Heart right ventricle (tissue), 16 donors: Measurements from ENCODE around the gene PLB1. TPM values are rescaled to one million over a fixed set of nuclear protein-coding genes. Genes with fewer than 3 reads are reported as not detected.

Experiments
- ATAC-seq, 8 donors: fragments of 200-7000 bp; cut with Tn5 transposase; one replicate each; pipeline ENCODE4 v1.9.1; 2020; ENCODE audit warnings: mild to moderate bottlenecking in 8 of 8, moderate library complexity in 8 of 8, moderate number of reproducible peaks in 1 of 8
- DNase-seq, 2 donors: peaks; one replicate each; pipeline ENCODE4 v3.0.0-alpha.2; 2020
- H3K27ac ChIP-seq, 10 donors: fragments of 200-600 bp; sonication (generic) in 2 of 10; one replicate each; pipeline versions ENCODE4 v1.5.0 to v1.8.0; 2020 to 2022; ENCODE audit warnings: mild to moderate bottlenecking in 3 of 10
- H3K27me3 ChIP-seq, 7 donors: fragments of 200-600 bp; one replicate each; pipeline ENCODE4 v1.8.0; 2021 to 2022; ENCODE audit warnings: mild to moderate bottlenecking in 2 of 7
- H3K36me3 ChIP-seq, 9 donors: fragments of 200-600 bp; sonication (generic) in 1 of 9; one replicate each; pipeline versions ENCODE4 v1.5.0 to v1.8.0; 2020 to 2022; ENCODE audit warnings: mild to moderate bottlenecking in 2 of 9
- H3K4me1 ChIP-seq, 9 donors: fragments of 200-600 bp; sonication (generic) in 1 of 9; one replicate each; pipeline versions ENCODE4 v1.5.0 to v1.8.0; 2020 to 2022; ENCODE audit warnings: mild to moderate bottlenecking in 4 of 9
- H3K4me3 ChIP-seq, 10 donors: fragments of 200-600 bp; sonication (generic) in 2 of 10; one replicate each; pipeline versions ENCODE4 v1.5.0 to v1.8.0; 2020 to 2022; ENCODE audit warnings: mild to moderate bottlenecking in 7 of 10, moderate library complexity in 2 of 10
- H3K9me3 ChIP-seq, 11 donors: fragments of 200-600 bp in 10 of 11; sonication (generic) in 2 of 11; one replicate each; pipeline versions ENCODE4 v1.5.0 to v1.8.0; 2013 to 2022; ENCODE audit warnings: mild to moderate bottlenecking in 2 of 11, control low read depth in 1 of 11, moderate library complexity in 1 of 11
- WGBS, 2 donors: extraction: QIAGEN DNeasy Blood & Tissue Kit; methylation state at CpG; one replicate each; pipeline ENCODE4 v1.1.7; 2013; ENCODE audit warnings: inconsistent platforms in 1 of 2; 5-methylcytosine and 5-hydroxymethylcytosine counted together
- intact Hi-C, 10 donors: fragments of 100-400 bp; cut with DNase I; formaldehyde crosslinking; loops; one replicate each; pipeline versions ENCODE4 v1.11.1 to v1.14.2; 2022
- polyA plus RNA-seq, 2 donors: library from polyadenylated mRNA; stranded (reverse); fragments of 200-250 nt; gene quantifications; one replicate each; pipeline ENCODE4 v1.2.3, GENCODE V29; 2013
- total RNA-seq, 10 donors: library from RNA; stranded (reverse); fragmentation: NEBNext Ultra II Directional in 3 of 10; extraction: Animal tissue kit (Norgen Biotek cat#: 25700) in 3 of 10; gene quantifications; one replicate each; pipeline versions ENCODE4 v1.2.1 to v1.2.4, GENCODE V29; 2021 to 2023
- TF ChIP-seq, protein P1 (sequence below), 9 donors: fragments of 200-600 bp; sonication (generic) in 2 of 9; IDR thresholded peaks; one replicate each; pipeline versions ENCODE4 v1.5.0 to v1.8.0; 2021 to 2022; ENCODE audit warnings: antibody characterized with exemption in 9 of 9, mild to moderate bottlenecking in 5 of 9, moderate library complexity in 1 of 9
- donor health status: Arrhythmogenic right ventricular cardiomyopathy.
- donor health status: ischemic (EF 13 %, LVEDD 7.1; RV severe dilation, severe dysfunction).
- donor health status: healthy with polysubstance abuse.
- donor health status: DM: no; HTN: yes; CAD: no.
- donor health status: DM: no; HTN: no; CAD: no.
- donor health status: ischemic (EF 25% LVEDD 6.9; RV normal size, moderate dysfunction).
- donor health status: ischemic (EF 25% LVEDD 5.7; RV mildly dilated, moderate dysfunction).
- donor health status: healthy.
- donor health status: DM: yes; HTN: yes; CAD: no.
- donor health status: Ischemic cardiomyopathy.
- donor health status: ischemic (EF 35%, LVEDD 5.7; RV mildly dilated, moderate dysfunction).
- donor health status: nonischemic (EF 11% LVEDD 7.7; RV severe dilation, severe dysfunction).
- donor health status: DM: yes; HTN: yes; CAD: no.
- donor health status: PGD.
- donor health status: ischemic (EF 29% LVEDD 5.4; RV normal size, mild dysfunction).
- donor health status: nonischemic (EF 23%, LVEDD 6.1; RV moderate dilation, normal function).

Gene PLB1
- total and polyA plus RNA-seq, 12 donors, result 0.34 to 6.1 (median 1.4) TPM

DNA sequence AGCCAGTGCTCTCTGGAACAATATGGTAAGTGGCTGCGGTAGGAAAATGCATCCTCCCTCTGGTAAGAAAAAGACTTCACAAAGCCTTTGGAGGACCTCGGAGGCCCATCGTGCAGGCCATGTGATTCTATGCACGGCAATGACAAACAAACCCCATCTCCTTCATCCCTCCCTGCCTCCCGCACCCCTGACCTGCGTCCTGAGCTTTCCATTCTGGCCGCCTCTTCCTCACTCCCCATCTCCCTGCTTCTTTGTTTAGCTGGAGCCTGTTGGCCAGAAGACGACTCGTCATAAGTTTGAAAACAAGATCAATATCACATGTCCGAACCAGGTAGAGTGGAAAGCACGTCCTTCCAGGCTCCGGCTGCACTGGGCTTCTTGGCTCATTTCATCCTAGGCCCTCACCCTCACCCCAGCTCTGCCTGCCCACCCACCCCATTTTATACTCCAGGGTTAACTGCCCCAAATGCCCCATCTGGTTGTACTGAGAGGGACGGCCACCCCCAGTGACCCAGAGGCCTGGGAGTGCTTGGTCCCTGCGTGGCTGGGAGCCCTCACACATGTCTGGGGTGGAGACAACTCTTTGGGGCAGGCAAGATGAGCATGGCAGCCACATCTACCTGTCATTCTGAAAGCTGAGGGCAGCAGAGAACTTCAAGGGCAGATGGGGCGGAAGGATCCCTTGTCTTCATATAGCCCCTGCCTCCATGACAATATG, 94.0 kb downstream of the PLB1 start:
- TF ChIP-seq, protein P1, sequence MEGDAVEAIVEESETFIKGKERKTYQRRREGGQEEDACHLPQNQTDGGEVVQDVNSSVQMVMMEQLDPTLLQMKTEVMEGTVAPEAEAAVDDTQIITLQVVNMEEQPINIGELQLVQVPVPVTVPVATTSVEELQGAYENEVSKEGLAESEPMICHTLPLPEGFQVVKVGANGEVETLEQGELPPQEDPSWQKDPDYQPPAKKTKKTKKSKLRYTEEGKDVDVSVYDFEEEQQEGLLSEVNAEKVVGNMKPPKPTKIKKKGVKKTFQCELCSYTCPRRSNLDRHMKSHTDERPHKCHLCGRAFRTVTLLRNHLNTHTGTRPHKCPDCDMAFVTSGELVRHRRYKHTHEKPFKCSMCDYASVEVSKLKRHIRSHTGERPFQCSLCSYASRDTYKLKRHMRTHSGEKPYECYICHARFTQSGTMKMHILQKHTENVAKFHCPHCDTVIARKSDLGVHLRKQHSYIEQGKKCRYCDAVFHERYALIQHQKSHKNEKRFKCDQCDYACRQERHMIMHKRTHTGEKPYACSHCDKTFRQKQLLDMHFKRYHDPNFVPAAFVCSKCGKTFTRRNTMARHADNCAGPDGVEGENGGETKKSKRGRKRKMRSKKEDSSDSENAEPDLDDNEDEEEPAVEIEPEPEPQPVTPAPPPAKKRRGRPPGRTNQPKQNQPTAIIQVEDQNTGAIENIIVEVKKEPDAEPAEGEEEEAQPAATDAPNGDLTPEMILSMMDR (IDR thresholded peaks at IDR 0.05), result no peak
- no peaks in the 10 kb centered on the region for H3K9me3 ChIP-seq
- DNase-seq, result no peak
- H3K27me3 ChIP-seq, result no peaks in the 10 kb centered on the region
- 92 to 93% methylated on average over 15 of the region's 15 CpGs for WGBS, 2 donors
- ATAC-seq, result no peak
- H3K4me3 ChIP-seq, result no peak overlapping the region
- no peak overlapping the region for H3K27ac ChIP-seq
- intact Hi-C loops, result loop anchor here in 5 of 10 donors (5.0 to 10.0 kb wide), 5 partner anchors 75 to 225 kb away; partner anchors contain the start of genes PPP1CB (in 2 of the 5) and SPDYA (in 1 of the 5)
- no peaks in the 10 kb centered on the region for H3K36me3 ChIP-seq
- peaks cover 0 to 35% (median 24%) of the 10 kb centered on the region in 9 donors for H3K4me1 ChIP-seq

DNA sequence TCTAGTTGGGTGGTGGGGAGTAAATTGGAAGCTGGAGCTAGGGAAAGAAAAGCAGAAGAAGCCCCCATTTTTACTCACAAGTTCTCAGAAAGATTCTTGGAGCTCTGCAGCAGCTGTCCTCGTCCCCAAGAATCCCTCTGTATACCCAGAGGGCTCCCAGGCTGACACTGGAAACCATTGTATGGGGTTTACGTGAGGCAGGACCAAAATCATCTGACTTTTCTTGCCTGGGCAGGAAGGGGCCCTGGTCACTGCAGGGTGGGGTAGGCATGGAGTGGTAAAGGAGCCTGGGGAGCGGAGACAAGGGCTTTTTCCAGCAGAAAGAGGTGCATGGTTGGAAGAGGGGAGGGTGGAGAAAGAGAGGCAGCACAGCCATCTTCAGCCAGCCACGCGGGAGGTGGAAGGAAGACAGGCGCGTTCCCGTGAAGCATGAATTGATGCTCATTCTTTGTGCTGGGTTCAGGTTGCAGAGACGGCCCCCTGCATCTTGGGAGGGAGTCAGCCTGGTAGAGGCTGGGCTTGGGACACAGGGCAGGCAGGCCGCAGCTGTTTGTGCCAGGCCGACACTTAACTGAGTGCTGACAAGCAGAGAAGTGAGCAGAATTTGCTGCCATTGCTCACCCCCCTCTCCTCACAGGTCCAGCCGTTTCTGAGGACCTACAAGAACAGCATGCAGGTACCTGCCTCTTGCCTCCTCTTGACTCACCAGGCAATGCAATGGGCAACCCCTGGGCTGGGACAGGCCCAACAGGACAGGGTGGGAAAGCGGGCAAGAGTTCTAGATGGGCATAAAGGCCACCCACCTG, 94.8 kb downstream of the PLB1 start:
- DNase-seq (no peak), ATAC-seq (no peak)
- TF ChIP-seq, protein P1 (IDR thresholded peaks at IDR 0.05), result no peak
- Histone ChIP-seq H3K27me3 (no peaks in the 10 kb centered on the region), H3K36me3 (no peaks in the 10 kb centered on the region), H3K4me3 (no peak overlapping the region), H3K9me3 (no peaks in the 10 kb centered on the region), H3K27ac (no peak overlapping the region), H3K4me1 (peaks cover 0 to 36% (median 27%) of the 10 kb centered on the region in 9 donors)
- 60 to 68% methylated on average over 13 of the region's 13 CpGs for WGBS, 2 donors
- intact Hi-C loops, result loop anchor here in 5 of 10 donors (5.0 to 10.0 kb wide), 5 partner anchors 74 to 224 kb away; partner anchors contain the start of genes PPP1CB (in 2 of the 5) and SPDYA (in 1 of the 5)

DNA sequence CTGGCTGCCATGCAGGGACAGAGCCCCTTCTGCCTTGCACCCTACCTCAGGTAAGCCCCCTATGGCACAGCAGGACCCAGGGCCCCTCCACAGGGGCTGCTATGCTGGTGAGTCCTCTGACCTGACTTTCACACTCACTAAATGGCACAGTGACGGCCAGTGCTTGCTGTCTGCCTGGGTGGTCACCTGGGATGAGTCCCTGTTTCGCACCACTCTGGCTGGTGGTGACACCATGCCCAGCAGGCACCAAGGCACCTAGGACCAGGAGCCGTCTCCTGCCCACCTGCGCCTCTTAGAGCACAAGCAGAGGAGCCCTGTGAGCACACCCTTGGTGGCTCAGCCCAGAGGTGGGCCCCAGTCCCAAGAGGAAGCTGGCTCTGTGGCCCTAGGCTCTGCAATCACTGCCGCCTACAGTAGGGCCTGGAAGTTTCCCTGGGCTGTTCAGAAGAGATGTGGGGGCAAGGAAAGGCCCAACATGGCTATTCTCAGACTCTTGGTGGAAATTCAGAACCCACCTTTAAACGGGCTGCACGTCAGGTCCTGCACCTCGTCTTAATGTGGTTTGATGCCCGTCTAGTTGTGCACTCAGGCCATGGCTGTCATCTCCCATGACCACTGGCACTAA, 96.0 kb downstream of the PLB1 start:
- H3K27ac ChIP-seq, result no peak overlapping the region
- DNase-seq (no peak), ATAC-seq (no peak)
- H3K27me3 ChIP-seq, result no peaks in the 10 kb centered on the region
- H3K4me1 ChIP-seq, result peaks cover 0 to 38% (median 29%) of the 10 kb centered on the region in 9 donors
- intact Hi-C loops, result loop anchor here in 5 of 10 donors (5.0 to 10.0 kb wide), 5 partner anchors 73 to 223 kb away; partner anchors contain the start of genes PPP1CB (in 2 of the 5) and SPDYA (in 1 of the 5)
- H3K9me3 ChIP-seq, result no peaks in the 10 kb centered on the region
- WGBS, 2 donors, result 82 to 94% methylated on average over 9 of the region's 9 CpGs
- TF ChIP-seq, protein P1 (IDR thresholded peaks at IDR 0.05), result no peak
- no peaks in the 10 kb centered on the region for H3K36me3 ChIP-seq
- H3K4me3 ChIP-seq, result no peak overlapping the region

DNA sequence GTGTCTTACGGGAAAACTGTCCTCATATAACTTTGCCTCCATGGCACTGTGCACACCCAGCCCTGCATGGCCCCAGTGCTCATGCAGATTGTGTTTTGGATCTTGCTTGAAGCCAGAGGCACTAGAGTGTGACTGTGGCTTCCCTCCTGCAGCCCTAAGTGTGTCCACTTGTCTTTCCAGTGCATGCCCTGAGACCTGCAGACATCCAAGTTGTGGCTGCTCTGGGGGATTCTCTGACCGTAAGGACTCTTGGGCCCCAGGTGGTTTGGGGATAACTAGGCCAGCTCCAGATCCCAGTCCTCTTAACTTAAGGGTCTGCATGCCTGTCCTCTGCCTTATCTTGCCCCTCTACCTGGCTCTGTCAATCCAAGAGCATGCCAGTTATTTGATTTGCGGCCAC, 96.6 kb downstream of the PLB1 start:
- TF ChIP-seq, protein P1 (IDR thresholded peaks at IDR 0.05), result no peak
- Histone ChIP-seq H3K36me3 (no peaks in the 10 kb centered on the region), H3K9me3 (no peaks in the 10 kb centered on the region), H3K4me3 (no peak overlapping the region), H3K27me3 (no peaks in the 10 kb centered on the region), H3K27ac (no peak overlapping the region), H3K4me1 (peaks cover 0 to 39% (median 27%) of the 10 kb centered on the region in 9 donors)
- 95 to 98% methylated on average over 3 of the region's 3 CpGs for WGBS, 2 donors
- DNase-seq (no peak), ATAC-seq (no peak)
- intact Hi-C loops, result loop anchor here in 5 of 10 donors (5.0 to 10.0 kb wide), 5 partner anchors 72 to 222 kb away; partner anchors contain the start of genes PPP1CB (in 2 of the 5) and SPDYA (in 1 of the 5)
